ENCODE measurements around the gene LACRT.
A peak's percentile ranks its signal among the peaks of the same experiment; 100 is the strongest.

LACRT gene

GRCh38 chr12:54601841-54602240 is 32.9 kb downstream of the LACRT start:
- FAIRE-seq: no peak
- no peak for DNase-seq (ENCODE audit: insufficient read length, low spot score)
- TF ChIP-seq POLR2A (IDR thresholded peaks at IDR 0.05; ENCODE audit: low read depth, low read length): no peak

- no peak for FAIRE-seq
- no peak for DNase-seq (ENCODE audit: insufficient read length, low spot score)
- TF ChIP-seq POLR2A (IDR thresholded peaks at IDR 0.05; ENCODE audit: low read depth, low read length): no peak
These were observed 35.7 kb downstream of the LACRT start for GRCh38 chr12:54598970-54599369.

GRCh38 chr12:54596526-54596946 is 38.2 kb downstream of the LACRT start:
- DNase-seq (ENCODE audit: insufficient read length, low spot score) (peak; percentile 62), FAIRE-seq (no peak)
- TF ChIP-seq POLR2A (IDR thresholded peaks at IDR 0.05; ENCODE audit: low read depth, low read length): no peak

GRCh38 chr12:54595471-54595870 is 39.2 kb downstream of the LACRT start:
- no peak for TF ChIP-seq POLR2A (IDR thresholded peaks at IDR 0.05; ENCODE audit: low read depth, low read length)
- DNase-seq (ENCODE audit: insufficient read length, low spot score) (no peak), FAIRE-seq (no peak)

- no peak for TF ChIP-seq POLR2A (IDR thresholded peaks at IDR 0.05; ENCODE audit: low read depth, low read length)
- DNase-seq (ENCODE audit: insufficient read length, low spot score): no peak
- FAIRE-seq: no peak
These were observed 41.0 kb downstream of the LACRT start for GRCh38 chr12:54593725-54594124.

- TF ChIP-seq POLR2A (IDR thresholded peaks at IDR 0.05; ENCODE audit: low read depth, low read length): no peak
- DNase-seq (ENCODE audit: insufficient read length, low spot score): no peak
- FAIRE-seq: no peak
These were observed 41.6 kb downstream of the LACRT start for GRCh38 chr12:54593135-54593534.

GRCh38 chr12:54592316-54592715 is 42.4 kb downstream of the LACRT start:
- no peak for DNase-seq (ENCODE audit: insufficient read length, low spot score)

GRCh38 chr12:54590978-54591591 is 43.6 kb downstream of the LACRT start:
- DNase-seq (ENCODE audit: insufficient read length, low spot score): no peak
- no peak for TF ChIP-seq POLR2A (IDR thresholded peaks at IDR 0.05; ENCODE audit: low read depth, low read length)
- FAIRE-seq: no peak

More at GRCh38 chr12:54592316-54592715, 42.4 kb downstream of the LACRT start:
- TF ChIP-seq POLR2A (IDR thresholded peaks at IDR 0.05; ENCODE audit: low read depth, low read length): no peak
- FAIRE-seq: no peak

GRCh38 chr12:54589964-54590363 is 44.7 kb downstream of the LACRT start:
- DNase-seq (ENCODE audit: insufficient read length, low spot score) (no peak), FAIRE-seq (no peak)
- no peak for TF ChIP-seq POLR2A (IDR thresholded peaks at IDR 0.05; ENCODE audit: low read depth, low read length)

GRCh38 chr12:54588890-54589267 is 45.8 kb downstream of the LACRT start:
- TF ChIP-seq POLR2A (IDR thresholded peaks at IDR 0.05; ENCODE audit: low read depth, low read length): no peak
- FAIRE-seq: no peak

GRCh38 chr12:54588110-54588889 is 46.4 kb downstream of the LACRT start, which contains the start of gene PPP1R1A:
Gene PPP1R1A, minus strand, starts transcription at chr12:54588659. Its CDS starts 171 bp downstream, at chr12:54588488.
- TF ChIP-seq POLR2A (IDR thresholded peaks at IDR 0.05; ENCODE audit: low read depth, low read length): no peak
- FAIRE-seq (no peak), DNase-seq (ENCODE audit: insufficient read length, low spot score) (no peak)

More at GRCh38 chr12:54588890-54589267, 45.8 kb downstream of the LACRT start:
- DNase-seq (ENCODE audit: insufficient read length, low spot score): no peak

- FAIRE-seq (no peak), DNase-seq (ENCODE audit: insufficient read length, low spot score) (no peak)
- no peak for TF ChIP-seq POLR2A (IDR thresholded peaks at IDR 0.05; ENCODE audit: low read depth, low read length)
These were observed 47.3 kb downstream of the LACRT start for GRCh38 chr12:54587315-54587873.

GRCh38 chr12:54586620-54587019 is 48.1 kb downstream of the LACRT start:
- TF ChIP-seq POLR2A (IDR thresholded peaks at IDR 0.05; ENCODE audit: low read depth, low read length): no peak
- FAIRE-seq: no peak
- DNase-seq (ENCODE audit: insufficient read length, low spot score): no peak

GRCh38 chr12:54585243-54585642 is 49.5 kb downstream of the LACRT start:
- no peak for TF ChIP-seq POLR2A (IDR thresholded peaks at IDR 0.05; ENCODE audit: low read depth, low read length)
- DNase-seq (ENCODE audit: insufficient read length, low spot score) (no peak), FAIRE-seq (no peak)
